Ovary (tissue), 3 donors: ENCODE measurements around the gene SPO11.

ENCODE experiments used
- CTCF ChIP-seq, 3 donors: fragments of 450-650 bp in 2 of 3; fragments of 200-600 bp in 1 of 3; IDR thresholded peaks; one replicate each; pipeline versions ENCODE4 v1.5.1 to v1.8.0; 2016 to 2022; ENCODE audit warnings: antibody characterized with exemption in 3 of 3, mild to moderate bottlenecking in 1 of 3
- EP300 ChIP-seq: sonication (generic); formaldehyde crosslinking; IDR thresholded peaks from one replicate; pipeline ENCODE4 v1.6.1; 2017; ENCODE audit warnings: antibody characterized with exemption
- donor health status: DM: no; HTN: no; CAD: no.

GRCh38 chr20:57361517-57361916 lies 31.9 kb downstream of the SPO11 start:
- TF ChIP-seq CTCF (IDR thresholded peaks at IDR 0.05) (no peak), EP300 (no peak)
